ENCODE results near the gene STRIP2. TPM values are rescaled to one million over a fixed set of nuclear protein-coding genes. Genes with fewer than 3 reads are reported as not detected.

STRIP2 gene
- total RNA-seq, 1 experiment from 2014 or later, result 9.9 TPM

- no peak overlapping the region for H4K8ac ChIP-seq (replicated peaks; ENCODE audit: insufficient read length, low read depth, low read length)
- no peaks in the 10 kb centered on the region for H4K20me1 ChIP-seq (ENCODE audit: control insufficient read depth, insufficient read depth, insufficient read length)
- TF ChIP-seq, protein P1, sequence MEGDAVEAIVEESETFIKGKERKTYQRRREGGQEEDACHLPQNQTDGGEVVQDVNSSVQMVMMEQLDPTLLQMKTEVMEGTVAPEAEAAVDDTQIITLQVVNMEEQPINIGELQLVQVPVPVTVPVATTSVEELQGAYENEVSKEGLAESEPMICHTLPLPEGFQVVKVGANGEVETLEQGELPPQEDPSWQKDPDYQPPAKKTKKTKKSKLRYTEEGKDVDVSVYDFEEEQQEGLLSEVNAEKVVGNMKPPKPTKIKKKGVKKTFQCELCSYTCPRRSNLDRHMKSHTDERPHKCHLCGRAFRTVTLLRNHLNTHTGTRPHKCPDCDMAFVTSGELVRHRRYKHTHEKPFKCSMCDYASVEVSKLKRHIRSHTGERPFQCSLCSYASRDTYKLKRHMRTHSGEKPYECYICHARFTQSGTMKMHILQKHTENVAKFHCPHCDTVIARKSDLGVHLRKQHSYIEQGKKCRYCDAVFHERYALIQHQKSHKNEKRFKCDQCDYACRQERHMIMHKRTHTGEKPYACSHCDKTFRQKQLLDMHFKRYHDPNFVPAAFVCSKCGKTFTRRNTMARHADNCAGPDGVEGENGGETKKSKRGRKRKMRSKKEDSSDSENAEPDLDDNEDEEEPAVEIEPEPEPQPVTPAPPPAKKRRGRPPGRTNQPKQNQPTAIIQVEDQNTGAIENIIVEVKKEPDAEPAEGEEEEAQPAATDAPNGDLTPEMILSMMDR (conservative IDR thresholded peaks at IDR 0.05), result no peak
- no peak overlapping the region for H2AFZ ChIP-seq (ENCODE audit: low read length)
- H3K23ac ChIP-seq (ENCODE audit: insufficient read length, low read depth, low read length), result no peak overlapping the region
- no peaks in the 10 kb centered on the region for H3K4me1 ChIP-seq (ENCODE audit: insufficient read depth, low read length)
- no peak overlapping the region for H2BK5ac ChIP-seq (ENCODE audit: insufficient read length, low read length)
- H3K23me2 ChIP-seq (ENCODE audit: insufficient read length, low read depth, low read length, poor library complexity, severe bottlenecking), result peaks cover 14% of the 10 kb centered on the region
- no peak overlapping the region for H3K27ac ChIP-seq (ENCODE audit: insufficient read length, low read depth, low read length)
- no peak for DNase-seq
- no peak overlapping the region for H3K27ac Mint-ChIP-seq
- H3K9me3 Mint-ChIP-seq, result no peaks in the 10 kb centered on the region
- peaks cover 50% of the 10 kb centered on the region for H3K27me3 Mint-ChIP-seq (ENCODE audit: low read depth)
- no peaks in the 10 kb centered on the region for H3K36me3 Mint-ChIP-seq (ENCODE audit: insufficient read depth in 1 of 3, low read depth in 3 of 3)
- no peak overlapping the region for H2AK5ac ChIP-seq (ENCODE audit: insufficient read length, low read length)
- H3K27me3 ChIP-seq (ENCODE audit: insufficient read depth, low read length), result no peaks in the 10 kb centered on the region; the same call in 1 of the 2 replicates
- no peak overlapping the region for H3T11ph ChIP-seq (ENCODE audit: low read length)
- WGBS (ENCODE audit: extremely low coverage, insufficient read length, low lambda C conversion rate), result no CpG with 5 or more reads among the region's 8 CpGs
- peak overlapping the region in 1 of 2 experiments; percentile 82; a peak in 3 of 5 replicates for H3K4me3 Mint-ChIP-seq
- no peak overlapping the region for H2BK12ac ChIP-seq (ENCODE audit: insufficient read length, low read depth, low read length)
- no peak overlapping the region for H3K4me2 ChIP-seq (ENCODE audit: insufficient read depth, insufficient read length, low read length)
- no peaks in the 10 kb centered on the region for H3K9me3 ChIP-seq (ENCODE audit: control insufficient read depth, low read depth, low read length)
- H3K18ac ChIP-seq (ENCODE audit: insufficient read length, low read depth, low read length), result no peak overlapping the region
- no peak overlapping the region for H2BK20ac ChIP-seq (ENCODE audit: low read depth, low read length, poor library complexity, severe bottlenecking)
- H2BK15ac ChIP-seq (ENCODE audit: low read depth, low read length), result no peak overlapping the region
- H2BK120ac ChIP-seq (ENCODE audit: low read depth, low read length, poor library complexity, severe bottlenecking), result no peak overlapping the region
- no peak overlapping the region for H3K9ac ChIP-seq (ENCODE audit: extremely low read depth, insufficient read length, low read length)
- H4K5ac ChIP-seq (ENCODE audit: insufficient read length, low read depth, low read length), result no peak overlapping the region
- no peaks in the 10 kb centered on the region for H3K79me1 ChIP-seq (ENCODE audit: insufficient read depth, low read depth, low read length, poor library complexity, severe bottlenecking)
- no peak overlapping the region for H3K14ac ChIP-seq (ENCODE audit: insufficient read depth, low read length)
- H3K79me2 ChIP-seq (ENCODE audit: insufficient read depth, low read length), result no peaks in the 10 kb centered on the region
- H3K4ac ChIP-seq (ENCODE audit: low read depth, low read length), result no peak overlapping the region
- H3K56ac ChIP-seq (ENCODE audit: insufficient read length, low read depth, low read length), result no peak overlapping the region
- no peak overlapping the region for H4K91ac ChIP-seq (ENCODE audit: insufficient read length, low read depth, low read length)
- H3K4me1 Mint-ChIP-seq, result peaks cover 9 to 15% of the 10 kb centered on the region in 2 experiments
These were observed 69.5 kb downstream of the STRIP2 start for GRCh38 chr7:129503725-129504124.
